GM18951 (cell line): ENCODE measurements around the gene RPS28.
"Not testable (repeated sequence)": the region's sequence is repeated elsewhere in the genome, so short reads cannot be mapped to it uniquely, and the experiment has no call there.

Experiments
- POLR2A ChIP-seq: IDR thresholded peaks from 4 replicates; pipeline ENCODE4 v1.6.1; 2011; ENCODE audit warnings: mild to moderate bottlenecking; ENCODE audit not compliant: insufficient read length, insufficient read depth; ENCODE audit errors: extremely low read depth
- in situ Hi-C: fragments of 300-500 bp; cut with MboI; formaldehyde crosslinking; loops from one replicate; pipeline ENCODE4 v1.12.0; 2022; ENCODE audit warnings: low sequenced_read_pairs, mixed read lengths, inconsistent platforms; ENCODE audit not compliant: unreplicated experiment

Gene RPS28

DNA sequence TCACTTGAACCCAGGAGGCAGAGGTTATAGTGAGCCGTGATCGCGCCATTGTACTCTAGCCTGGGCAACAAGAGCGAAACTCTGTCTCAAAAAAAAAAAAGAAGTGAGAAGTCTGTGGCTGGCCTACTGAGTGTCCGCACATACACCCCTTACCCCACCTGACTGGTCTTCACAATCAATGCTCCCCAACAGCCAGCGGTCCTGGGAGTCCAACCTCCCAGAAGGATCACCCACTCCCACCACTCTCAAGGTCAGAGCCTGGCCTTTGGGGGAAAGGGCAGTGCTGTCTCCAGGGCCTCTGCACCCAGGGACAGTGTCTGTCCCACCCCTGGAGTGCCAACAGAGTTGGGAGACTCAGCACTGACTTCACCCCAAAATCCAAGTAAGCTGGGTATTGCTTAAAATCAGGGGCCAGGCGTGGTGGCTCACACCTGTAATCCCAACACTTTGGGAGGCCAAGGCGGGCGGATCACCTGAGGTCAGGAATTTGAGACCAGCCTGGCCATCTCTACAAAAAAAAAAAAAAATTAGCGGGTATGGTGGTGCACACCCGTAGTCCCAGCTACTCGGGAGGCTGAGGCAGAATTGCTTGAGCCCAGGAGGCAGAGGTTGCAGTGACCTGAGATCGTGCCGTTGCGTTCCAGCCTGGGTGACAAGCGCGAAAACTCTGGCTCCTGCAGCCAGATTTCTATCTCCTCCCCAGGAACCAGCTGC is 10.8 kb upstream of the RPS28 start:
- in situ Hi-C loops: no loop called here

GRCh38 chr19:8311461-8312260 is 9.6 kb upstream of the RPS28 start:
- TF ChIP-seq POLR2A: no peak
- in situ Hi-C loops: no loop called here

More for the DNA sequence above, 10.8 kb upstream of the RPS28 start:
- TF ChIP-seq POLR2A: no peak

DNA sequence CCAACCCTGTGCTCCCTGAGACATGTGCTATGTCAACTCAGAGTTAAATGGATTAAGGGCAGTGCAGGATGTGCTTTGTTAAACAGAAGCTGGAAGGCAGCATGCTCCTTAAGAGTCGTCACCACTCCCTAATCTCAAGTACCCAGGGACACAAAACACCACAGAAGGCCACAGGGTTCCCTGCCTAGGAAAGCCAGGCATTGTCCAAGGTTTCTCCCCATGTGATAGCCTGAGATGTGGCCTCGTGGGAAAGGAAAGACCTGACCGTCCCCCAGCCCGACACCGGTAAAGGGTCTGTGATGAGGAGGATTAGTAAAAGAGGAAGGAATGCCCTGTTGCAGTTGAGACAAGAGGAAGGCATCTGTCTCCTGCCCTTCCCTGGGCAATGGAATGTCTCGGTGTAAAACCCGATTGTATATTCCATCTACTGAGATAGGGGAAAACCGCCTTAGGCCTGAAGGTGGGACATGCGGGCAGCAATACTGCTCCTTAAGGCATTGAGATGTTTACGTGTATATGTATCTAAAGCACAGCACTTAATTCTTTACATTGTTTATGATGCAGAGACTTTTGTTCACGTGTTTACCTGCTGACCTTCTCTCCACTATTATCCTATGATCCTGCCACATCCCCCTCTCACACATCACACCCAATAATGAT is 6.2 kb upstream of the RPS28 start:
- in situ Hi-C loops: not testable (repeated sequence)

DNA sequence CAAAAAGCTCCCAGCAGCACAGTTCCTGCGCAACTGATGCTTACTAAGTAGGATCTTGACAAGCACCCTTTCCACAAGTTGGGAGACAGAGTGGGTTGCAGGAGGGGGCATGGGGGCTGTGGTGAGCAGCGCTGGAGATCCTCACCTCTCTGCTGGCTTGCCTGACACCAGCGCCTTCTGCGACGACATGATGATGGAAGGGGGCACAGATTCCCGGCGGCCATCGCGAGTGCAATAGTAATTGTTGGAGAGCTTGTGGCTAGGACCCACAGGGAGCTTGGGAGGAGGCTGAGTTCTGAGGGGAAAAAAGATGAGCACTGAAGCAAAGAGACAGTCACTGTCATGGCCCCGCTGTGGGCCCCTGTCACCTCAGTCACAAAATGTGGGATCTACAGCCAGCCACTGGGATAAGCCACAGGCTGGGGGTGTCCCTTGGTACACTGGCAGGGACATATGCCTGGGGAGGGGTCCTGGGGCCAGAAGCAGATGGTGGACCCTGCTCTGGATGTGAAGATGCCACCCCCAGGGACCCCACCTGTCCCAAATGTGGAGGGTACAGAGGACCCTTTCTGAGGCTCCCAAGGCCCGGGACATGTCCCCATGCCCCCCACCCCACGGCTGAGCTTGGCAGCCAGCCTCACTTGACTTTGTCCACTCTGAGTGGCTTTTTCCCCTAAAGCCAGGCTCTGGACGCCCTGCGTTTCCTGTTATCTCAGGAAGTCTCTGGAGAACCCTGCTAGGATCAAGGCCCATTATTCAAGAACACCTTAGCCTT is 4.8 kb upstream of the RPS28 start:
- no peak for TF ChIP-seq POLR2A
- in situ Hi-C loops: no loop called here

- in situ Hi-C loops: not testable (repeated sequence)
Observed at GRCh38 chr19:8318835-8319234, 2.5 kb upstream of the RPS28 start.

DNA sequence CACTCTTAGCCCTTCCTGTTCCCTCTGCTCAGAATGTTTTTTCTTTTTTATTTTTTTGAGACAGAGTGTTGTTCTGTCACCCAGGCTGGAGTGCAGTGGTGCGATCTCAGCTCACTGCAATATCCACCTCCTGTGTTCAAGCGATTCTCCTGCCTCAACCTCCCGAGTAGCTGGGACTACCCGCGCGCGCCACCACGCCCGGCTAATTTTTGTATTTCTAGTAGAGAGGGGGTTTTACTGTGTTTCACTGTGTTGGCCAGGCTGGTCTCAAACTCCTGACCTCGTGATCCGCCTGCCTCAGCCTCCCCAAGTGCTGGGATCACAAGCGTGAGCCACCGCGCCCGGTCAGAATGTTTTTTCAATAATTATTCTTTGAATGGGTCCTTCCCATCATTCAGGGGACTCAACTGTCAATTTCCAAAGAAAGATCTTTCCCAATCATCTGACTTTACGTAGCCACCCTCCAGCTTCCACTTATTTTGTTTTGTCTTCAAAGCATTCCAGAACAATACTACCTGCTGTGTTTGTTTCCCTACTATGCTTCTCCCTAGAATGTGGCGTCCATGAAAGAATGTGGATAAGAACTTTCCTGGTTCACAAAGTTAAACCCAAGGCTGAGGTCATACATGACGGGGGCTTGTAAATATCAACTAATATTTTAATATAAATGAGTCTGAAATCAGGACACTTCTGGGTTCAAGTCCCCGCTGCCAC is 1.3 kb upstream of the RPS28 start:
- in situ Hi-C loops: no loop called here
- no peak for TF ChIP-seq POLR2A

DNA sequence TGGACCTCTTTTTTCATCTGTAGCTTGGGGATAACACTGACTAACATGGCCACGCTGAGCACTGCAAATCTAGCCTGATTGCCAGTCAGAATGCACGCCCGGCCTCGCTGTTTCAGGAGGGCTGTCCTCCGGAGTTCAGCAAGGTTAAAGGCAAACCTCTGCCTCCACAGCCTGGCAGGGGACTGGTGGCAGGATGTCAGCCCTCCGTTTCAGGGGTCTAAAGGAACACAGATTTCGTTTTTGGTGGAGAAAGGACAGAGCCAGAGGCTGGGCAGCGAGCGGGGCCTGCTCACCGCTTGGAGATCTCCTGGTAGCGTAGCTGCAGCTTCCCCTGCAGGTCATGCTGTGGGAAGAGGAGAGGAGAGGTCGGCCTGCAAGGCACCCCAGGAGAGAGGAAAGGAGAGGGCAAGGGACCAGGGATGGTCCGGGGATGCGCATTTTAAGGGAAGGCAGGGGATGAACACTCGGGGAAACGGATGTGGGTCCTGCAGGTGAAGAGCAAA is 681 bp upstream of the RPS28 start:
- in situ Hi-C loops: no loop called here

GRCh38 chr19:8321986-8322637 is 816 bp downstream of the RPS28 start:
- in situ Hi-C loops: no loop called here
- TF ChIP-seq POLR2A: no peak

More for the DNA sequence above, 681 bp upstream of the RPS28 start:
- TF ChIP-seq POLR2A: no peak

DNA sequence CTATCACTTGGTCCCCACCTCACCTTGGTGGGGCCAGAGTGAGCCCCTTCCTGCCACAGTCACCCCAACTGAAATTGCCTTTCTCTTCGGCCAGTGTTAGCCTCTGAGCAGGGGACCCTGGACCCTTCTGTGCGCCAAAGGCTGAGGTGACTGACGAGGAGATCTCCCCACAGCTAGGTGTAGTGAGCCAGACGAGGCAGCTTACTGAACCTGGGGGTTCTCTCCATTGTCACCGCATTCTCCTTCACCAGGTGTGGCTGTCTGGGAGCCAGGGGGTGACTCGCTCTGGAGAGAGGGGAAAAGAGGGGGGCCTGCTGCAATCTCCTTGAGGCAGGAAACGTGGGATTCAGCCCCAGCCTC is 1.3 kb downstream of the RPS28 start:
- no peak for TF ChIP-seq POLR2A
- in situ Hi-C loops: no loop called here

GRCh38 chr19:8323781-8324185 is 2.5 kb downstream of the RPS28 start:
- TF ChIP-seq POLR2A: no peak
- in situ Hi-C loops: no loop called here

- in situ Hi-C loops: no loop called here
- peak; percentile 48 for TF ChIP-seq POLR2A
Observed at GRCh38 chr19:8324186-8325050, 3.1 kb downstream of the RPS28 start.
